ENCODE data around the gene TUBGCP6.

- TF ChIP-seq CTCF (IDR thresholded peaks at IDR 0.05) = no peak
- no peak for TF ChIP-seq POLR2AphosphoS5 (IDR thresholded peaks at IDR 0.05)
Observed at GRCh38 chr22:50226063-50226874, 18.6 kb downstream of the TUBGCP6 start.

Data from prostate gland (tissue), 2 donors.